Right cardiac atrium (tissue), 5 donors: ENCODE results near the gene ZNF345. TPM values are rescaled to one million over a fixed set of nuclear protein-coding genes. Genes with fewer than 3 reads are reported as not detected.

Experiments used
- ATAC-seq, 2 donors: fragments of 200-7000 bp; cut with Tn5 transposase; one replicate each; pipeline versions ENCODE4 v1.8.0 to v1.9.1; 2020; ENCODE audit warnings: moderate library complexity in 2 of 2, mild to moderate bottlenecking in 1 of 2
- DNase-seq, 3 donors: peaks; one replicate each; pipeline ENCODE4 v3.0.0-alpha.2; 2020
- H3K27ac ChIP-seq: one replicate; pipeline ENCODE4 v1.5.1; 2013; ENCODE audit warnings: mild to moderate bottlenecking, low read length, control low read depth, moderate library complexity
- H3K27me3 ChIP-seq: one replicate; pipeline ENCODE4 v1.6.1; 2013; ENCODE audit not compliant: control insufficient read depth, insufficient read depth
- H3K4me1 ChIP-seq: one replicate; pipeline ENCODE4 v1.6.1; 2013; ENCODE audit warnings: low read length; ENCODE audit not compliant: control insufficient read depth, insufficient read depth
- H3K4me3 ChIP-seq: one replicate; pipeline ENCODE4 v1.5.1; 2013; ENCODE audit warnings: low read length, control low read depth
- H3K9me3 ChIP-seq: one replicate; pipeline ENCODE4 v1.6.1; 2013; ENCODE audit warnings: low read length; ENCODE audit not compliant: control insufficient read depth
- WGBS: extraction: QIAGEN DNeasy Blood & Tissue Kit; methylation state at CpG from one replicate; pipeline ENCODE4 v1.1.7; 2013; 5-methylcytosine and 5-hydroxymethylcytosine counted together
- intact Hi-C, 4 donors: fragments of 100-400 bp; cut with DNase I; formaldehyde crosslinking; loops; one replicate each; pipeline versions ENCODE4 v1.11.0 to v1.14.0; 2022 to 2023
- polyA plus RNA-seq: library from polyadenylated mRNA; stranded (reverse); fragments of 200-250 nt; gene quantifications from one replicate; pipeline ENCODE4 v1.2.3, GENCODE V29; 2013
- total RNA-seq, 4 donors: library from RNA; stranded (reverse); fragmentation: NEBNext Ultra II Directional; extraction: Animal tissue kit (Norgen Biotek cat#: 25700); gene quantifications; one replicate each; pipeline ENCODE4 v1.2.1, GENCODE V29; 2021
- donor health status: healthy with polysubstance abuse.
- donor health status: DM: no; HTN: yes; CAD: no.
- donor health status: DM: no; HTN: no; CAD: no.
- donor health status: DM: no; HTN: yes; CAD: no; lungs with severe emphysema.
- donor health status: DM: yes; HTN: yes; CAD: no.

ZNF345 gene
- total and polyA plus RNA-seq, 5 donors = 2.1 to 3.9 (median 3.3) TPM

DNA sequence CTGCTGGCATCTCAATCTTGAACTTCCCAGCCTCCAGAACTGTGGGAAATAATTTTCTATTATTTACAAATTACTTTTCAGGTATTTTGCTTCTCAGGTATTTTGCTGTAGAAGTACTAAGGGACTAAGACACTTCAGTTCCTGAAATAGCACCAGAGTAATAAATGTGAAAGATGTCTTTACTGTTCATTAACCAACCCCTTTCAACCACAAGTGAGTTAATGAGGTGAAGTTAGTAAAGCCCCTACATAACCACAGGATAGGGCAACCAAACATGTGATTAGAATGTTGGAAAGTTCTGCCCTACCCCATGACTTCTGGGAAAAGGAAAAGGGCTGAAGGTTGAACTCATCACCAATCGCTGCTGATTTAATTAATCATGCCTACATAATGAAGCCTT is 2.7 kb upstream of the ZNF345 start:
- DNase-seq (no peak), ATAC-seq (no peak)
- no peak overlapping the region for H3K4me3 ChIP-seq
- H3K27me3 ChIP-seq = no peaks in the 10 kb centered on the region
- H3K9me3 ChIP-seq = no peaks in the 10 kb centered on the region
- H3K27ac ChIP-seq = no peak overlapping the region
- intact Hi-C loops = no loop called here
- 89% methylated on average over 1 of the region's 1 CpG for WGBS
- H3K4me1 ChIP-seq = peaks cover 5% of the 10 kb centered on the region

DNA sequence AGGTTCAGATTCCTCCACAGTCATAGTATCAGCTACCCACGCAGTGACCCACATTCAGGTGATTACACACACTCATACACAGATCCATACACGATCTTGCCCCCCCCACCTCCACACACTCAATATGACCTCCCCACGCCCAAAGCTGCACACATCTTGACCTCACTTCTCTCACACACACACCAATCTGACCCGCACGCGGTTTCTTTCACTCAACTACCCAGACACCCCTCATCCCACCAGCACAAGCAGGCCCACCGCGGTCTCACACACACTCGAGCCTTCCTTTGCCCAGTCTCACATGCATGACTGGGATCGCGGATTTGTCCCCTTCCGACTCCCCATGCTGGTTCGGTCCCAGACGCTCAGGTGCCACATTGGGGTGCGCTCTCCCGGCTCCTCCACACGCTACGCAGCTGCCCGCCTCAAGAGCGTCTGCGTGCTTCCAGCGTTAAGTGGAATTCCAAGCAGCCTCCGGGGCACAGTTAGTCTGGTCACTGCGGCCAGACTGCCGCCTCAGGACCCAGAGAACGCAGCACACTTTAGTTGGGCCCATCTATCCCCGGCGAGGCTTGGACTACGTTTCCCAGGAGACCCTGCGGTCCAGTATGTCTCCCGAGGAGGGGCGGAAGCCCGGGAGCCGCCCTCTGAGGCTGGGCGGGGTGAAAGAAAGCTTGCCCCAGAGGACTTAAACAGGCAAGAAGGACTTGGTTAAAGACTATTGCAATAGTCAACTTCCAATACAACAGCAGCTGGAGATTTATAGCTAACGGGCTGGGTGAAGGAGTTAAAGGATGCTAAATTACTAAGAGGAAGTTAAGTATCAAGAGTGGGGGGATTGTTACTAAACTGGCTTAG is 746 bp upstream of the ZNF345 start:
- H3K27ac ChIP-seq = peak overlapping the region; percentile 92
- H3K9me3 ChIP-seq = no peaks in the 10 kb centered on the region
- DNase-seq (peak; percentile 94 to 96 (median 96)), ATAC-seq (peak; percentile 98 to 99)
- peaks cover 5% of the 10 kb centered on the region for H3K4me1 ChIP-seq
- H3K27me3 ChIP-seq = no peaks in the 10 kb centered on the region
- H3K4me3 ChIP-seq = peak overlapping the region; percentile 90
- WGBS = under 1% methylated on average over 36 of the region's 36 CpGs
- intact Hi-C loops = no loop called here

GRCh38 chr19:36851898-36852297 is 1.2 kb downstream of the ZNF345 start:
- 99% methylated on average over 3 of the region's 3 CpGs for WGBS
- ATAC-seq (no peak), DNase-seq (no peak)
- H3K27ac ChIP-seq = no peak overlapping the region
- peaks cover 2% of the 10 kb centered on the region for H3K9me3 ChIP-seq
- H3K4me1 ChIP-seq = peaks cover 5% of the 10 kb centered on the region
- no peak overlapping the region for H3K4me3 ChIP-seq
- H3K27me3 ChIP-seq = no peaks in the 10 kb centered on the region
- intact Hi-C loops = no loop called here

- no peak for ATAC-seq
- H3K4me3 ChIP-seq = peak overlapping the region; percentile 35
- no peaks in the 10 kb centered on the region for H3K4me1 ChIP-seq
- no peaks in the 10 kb centered on the region for H3K27me3 ChIP-seq
- WGBS = 99% methylated on average over 10 of the region's 10 CpGs
- intact Hi-C loops = no loop called here
- no peak overlapping the region for H3K27ac ChIP-seq
- peaks cover 22% of the 10 kb centered on the region for H3K9me3 ChIP-seq
- DNase-seq = no peak
Observed at GRCh38 chr19:36876993-36877938, 26.6 kb downstream of the ZNF345 start.

GRCh38 chr19:36891768-36892357 is 41.2 kb downstream of the ZNF345 start:
- Histone ChIP-seq H3K4me1 (no peaks in the 10 kb centered on the region), H3K27me3 (no peaks in the 10 kb centered on the region), H3K27ac (no peak overlapping the region), H3K9me3 (peaks cover 20% of the 10 kb centered on the region), H3K4me3 (peak overlapping the region; percentile 1)
- WGBS = 96% methylated on average over 3 of the region's 3 CpGs
- intact Hi-C loops = loop anchor here in 1 of 4 donors (10.0 kb wide), 1 partner anchor 77 kb away; no protein-coding TSS in a partner anchor
- no peak for ATAC-seq
- DNase-seq = no peak

DNA sequence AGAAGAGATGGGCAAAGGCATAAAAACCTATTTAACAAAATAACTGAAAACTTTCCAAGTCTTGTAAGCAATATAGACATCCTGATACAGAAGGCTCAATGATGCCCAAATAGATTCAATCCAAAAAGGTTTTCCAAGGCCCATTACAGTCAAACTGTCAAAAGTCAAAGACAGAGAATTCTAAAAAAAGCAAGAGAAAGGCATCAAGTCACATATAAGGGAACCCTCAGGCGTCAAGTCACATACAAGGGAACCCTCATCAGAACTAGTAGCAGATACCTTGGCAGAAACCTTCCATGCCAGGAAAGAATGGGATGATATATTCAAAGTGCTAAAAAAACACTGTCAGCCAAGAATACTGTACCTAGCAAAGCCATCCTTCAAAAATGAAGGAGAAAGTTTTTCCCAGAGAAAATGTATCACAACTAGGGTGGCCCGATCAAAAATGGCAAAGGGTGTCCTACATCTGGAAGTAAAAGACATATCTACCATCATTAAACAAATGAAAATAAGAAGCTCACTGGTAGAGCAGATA is 44.2 kb downstream of the ZNF345 start:
- no peaks in the 10 kb centered on the region for H3K27me3 ChIP-seq
- intact Hi-C loops = loop anchor here in 1 of 4 donors (10.0 kb wide), 1 partner anchor 80 kb away; no protein-coding TSS in a partner anchor
- no peaks in the 10 kb centered on the region for H3K4me1 ChIP-seq
- 98% methylated on average over 2 of the region's 2 CpGs for WGBS
- H3K27ac ChIP-seq = no peak overlapping the region
- no peak for ATAC-seq
- H3K9me3 ChIP-seq = peaks cover 18% of the 10 kb centered on the region
- H3K4me3 ChIP-seq = no peak overlapping the region
- DNase-seq = no peak

DNA sequence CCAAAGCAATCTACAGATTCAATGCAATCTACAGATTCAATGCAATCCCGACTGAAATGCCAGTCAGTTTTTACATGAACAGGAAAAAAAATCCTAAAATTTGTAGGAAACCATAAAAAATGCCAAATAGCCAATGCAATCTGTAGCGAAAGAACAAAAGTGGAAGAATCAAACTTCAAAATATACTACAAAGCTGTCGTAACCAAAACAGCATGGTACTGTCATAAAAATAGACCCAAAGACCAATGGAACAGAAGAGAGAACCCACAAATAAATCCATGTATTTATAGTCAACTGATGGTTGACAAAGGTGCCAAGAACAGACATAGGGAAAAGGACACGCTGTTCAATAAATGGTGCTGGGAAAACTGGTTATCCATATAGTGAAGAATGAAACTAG is 47.7 kb downstream of the ZNF345 start:
- Histone ChIP-seq H3K4me3 (no peak overlapping the region), H3K27me3 (no peaks in the 10 kb centered on the region), H3K9me3 (peaks cover 12% of the 10 kb centered on the region), H3K27ac (no peak overlapping the region), H3K4me1 (no peaks in the 10 kb centered on the region)
- ATAC-seq (no peak), DNase-seq (no peak)
- intact Hi-C loops = loop anchor here in 1 of 4 donors (10.0 kb wide), 1 partner anchor 84 kb away; no protein-coding TSS in a partner anchor
- WGBS = 96% methylated on average over 4 of the region's 4 CpGs

- Histone ChIP-seq H3K4me3 (peak within 1 kb of the TSS; percentile 88), H3K27ac (peak within 1 kb of the TSS; percentile 98), H3K27me3 (no peaks in the 10 kb centered on the region), H3K4me1 (peaks cover 6% of the 10 kb centered on the region), H3K9me3 (no peaks in the 10 kb centered on the region)
- intact Hi-C loops = no loop called here
- ATAC-seq (peak; percentile 99), DNase-seq (peak; percentile 91 to 96 (median 95))
- under 1% methylated on average over 57 of the region's 57 CpGs for WGBS
Observed at GRCh38 chr19:36915992-36916830, 65.5 kb downstream of the ZNF345 start, which contains the start of the genes ZNF568 and ZNF829. Gene ZNF568 (plus strand): TSS chr19:36916332. CDS start chr19:36922771, 6,439 bp downstream. Gene ZNF829 (minus strand): TSS chr19:36916291. CDS start chr19:36915167, 1,124 bp downstream.

- intact Hi-C loops = no loop called here
- Histone ChIP-seq H3K27me3 (no peaks in the 10 kb centered on the region), H3K27ac (peak overlapping the region; percentile 98), H3K4me3 (peak overlapping the region; percentile 88), H3K4me1 (peaks cover 6% of the 10 kb centered on the region), H3K9me3 (no peaks in the 10 kb centered on the region)
- ATAC-seq (peak in 1 of 2 donors; percentile 15), DNase-seq (peak in 2 of 3 donors; percentile 17 to 40)
- 31% methylated on average over 7 of the region's 7 CpGs for whole genome bisulfite sequencing
Observed at GRCh38 chr19:36916991-36917390, 66.3 kb downstream of the ZNF345 start.
